GM12875 (cell line): ENCODE results near the gene TEDDM1.
A peak's percentile ranks its signal among the peaks of the same experiment; 100 is the strongest.

ENCODE experiments used
- H3K4me3 ChIP-seq: one replicate; pipeline ENCODE4 v1.5.1; 2011; ENCODE audit warnings: low read depth, low read length, control low read depth
- TF ChIP-seq, protein P1 (sequence below): IDR thresholded peaks from 2 replicates; pipeline ENCODE4 v1.5.1; 2011; ENCODE audit warnings: low read depth, mild to moderate bottlenecking, control low read depth, inconsistent platforms, low read length, moderate library complexity, borderline replicate concordance; ENCODE audit not compliant: insufficient read depth

The TEDDM1 gene

DNA sequence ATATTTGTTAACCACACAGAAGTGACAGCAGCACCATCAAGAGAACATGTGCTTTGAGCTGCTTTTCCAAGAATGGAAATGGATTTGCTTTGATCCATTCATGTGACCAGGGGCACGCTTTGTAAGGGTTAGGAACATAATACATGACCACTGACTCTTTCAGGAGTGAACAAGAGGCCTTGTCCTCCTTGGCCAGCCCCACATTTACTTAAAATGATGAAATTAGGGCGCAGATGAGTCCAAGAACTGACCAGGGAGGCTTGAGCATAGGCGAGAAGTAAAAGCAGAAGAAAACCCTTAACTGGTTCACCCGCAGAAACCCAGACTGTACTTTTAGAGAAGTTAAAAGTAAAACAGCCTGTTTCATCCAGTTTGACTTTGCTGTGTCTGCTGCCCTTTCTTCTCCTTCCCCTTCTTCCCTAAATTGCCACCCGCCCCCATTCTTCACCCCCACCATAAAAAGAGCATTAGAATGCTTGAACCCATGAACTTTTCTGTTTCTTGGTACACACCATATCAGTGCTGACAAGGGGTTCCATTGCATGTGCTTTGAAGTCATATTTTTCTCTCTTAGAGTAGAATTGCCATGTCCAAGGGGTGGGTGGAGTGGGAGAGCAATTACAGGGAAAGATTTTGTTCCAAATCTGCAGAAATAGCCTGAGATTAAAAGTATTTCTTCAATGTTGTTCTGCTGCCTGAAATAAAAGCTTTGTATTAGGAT, 6.3 kb downstream of the TEDDM1 start:
- TF ChIP-seq, protein P1, sequence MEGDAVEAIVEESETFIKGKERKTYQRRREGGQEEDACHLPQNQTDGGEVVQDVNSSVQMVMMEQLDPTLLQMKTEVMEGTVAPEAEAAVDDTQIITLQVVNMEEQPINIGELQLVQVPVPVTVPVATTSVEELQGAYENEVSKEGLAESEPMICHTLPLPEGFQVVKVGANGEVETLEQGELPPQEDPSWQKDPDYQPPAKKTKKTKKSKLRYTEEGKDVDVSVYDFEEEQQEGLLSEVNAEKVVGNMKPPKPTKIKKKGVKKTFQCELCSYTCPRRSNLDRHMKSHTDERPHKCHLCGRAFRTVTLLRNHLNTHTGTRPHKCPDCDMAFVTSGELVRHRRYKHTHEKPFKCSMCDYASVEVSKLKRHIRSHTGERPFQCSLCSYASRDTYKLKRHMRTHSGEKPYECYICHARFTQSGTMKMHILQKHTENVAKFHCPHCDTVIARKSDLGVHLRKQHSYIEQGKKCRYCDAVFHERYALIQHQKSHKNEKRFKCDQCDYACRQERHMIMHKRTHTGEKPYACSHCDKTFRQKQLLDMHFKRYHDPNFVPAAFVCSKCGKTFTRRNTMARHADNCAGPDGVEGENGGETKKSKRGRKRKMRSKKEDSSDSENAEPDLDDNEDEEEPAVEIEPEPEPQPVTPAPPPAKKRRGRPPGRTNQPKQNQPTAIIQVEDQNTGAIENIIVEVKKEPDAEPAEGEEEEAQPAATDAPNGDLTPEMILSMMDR, result no peak
- H3K4me3 ChIP-seq, result no peak overlapping the region

DNA sequence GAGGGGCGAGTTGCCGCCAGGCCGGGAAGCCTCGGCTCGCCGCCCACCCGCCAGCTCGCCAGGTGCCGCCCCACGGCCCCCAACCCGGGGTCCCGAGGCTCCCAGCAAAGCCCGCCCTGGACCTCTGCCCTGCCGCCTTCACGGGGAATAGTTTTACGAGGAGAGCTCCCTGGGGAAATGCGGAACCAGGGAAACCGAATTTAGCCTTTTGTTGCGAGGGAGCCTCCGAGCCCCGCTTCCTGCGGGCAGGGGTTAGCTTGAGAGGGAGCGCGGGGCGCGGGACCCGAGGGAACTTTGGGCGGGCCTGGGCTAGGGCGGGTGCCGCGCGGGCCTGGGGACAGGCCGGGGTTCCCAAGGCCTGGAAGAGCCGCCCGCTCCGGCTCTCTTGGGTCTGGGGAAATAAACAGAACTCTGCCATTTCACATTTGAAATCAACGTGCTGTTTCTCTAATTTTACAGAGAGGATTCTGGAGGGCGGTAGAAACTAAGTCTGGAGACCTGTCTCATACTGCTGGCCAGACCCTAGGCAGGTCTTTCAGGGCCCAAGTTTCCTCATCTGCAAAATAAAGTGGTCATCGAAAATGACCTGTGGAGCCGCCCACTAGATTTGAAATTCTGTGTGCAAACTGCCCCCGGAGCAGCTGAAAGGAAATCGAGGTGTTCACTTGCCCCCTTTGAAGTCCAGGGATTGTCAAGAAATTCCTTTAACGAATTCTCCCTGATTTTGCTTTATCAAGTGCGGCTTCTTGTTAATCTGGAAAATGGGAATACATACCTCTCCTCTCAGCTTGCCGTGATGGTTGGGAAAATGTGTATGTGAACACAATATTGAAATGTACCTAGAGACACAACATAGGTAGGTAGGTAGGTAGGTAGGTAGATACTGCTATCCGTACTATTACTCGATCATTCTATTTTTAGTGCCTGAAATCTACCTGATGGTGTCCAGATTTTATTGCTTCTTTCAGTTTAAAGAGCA, 8.1 kb downstream of the TEDDM1 start:
- H3K4me3 ChIP-seq, result peak overlapping the region; percentile 78
- TF ChIP-seq, protein P1, result no peak

DNA sequence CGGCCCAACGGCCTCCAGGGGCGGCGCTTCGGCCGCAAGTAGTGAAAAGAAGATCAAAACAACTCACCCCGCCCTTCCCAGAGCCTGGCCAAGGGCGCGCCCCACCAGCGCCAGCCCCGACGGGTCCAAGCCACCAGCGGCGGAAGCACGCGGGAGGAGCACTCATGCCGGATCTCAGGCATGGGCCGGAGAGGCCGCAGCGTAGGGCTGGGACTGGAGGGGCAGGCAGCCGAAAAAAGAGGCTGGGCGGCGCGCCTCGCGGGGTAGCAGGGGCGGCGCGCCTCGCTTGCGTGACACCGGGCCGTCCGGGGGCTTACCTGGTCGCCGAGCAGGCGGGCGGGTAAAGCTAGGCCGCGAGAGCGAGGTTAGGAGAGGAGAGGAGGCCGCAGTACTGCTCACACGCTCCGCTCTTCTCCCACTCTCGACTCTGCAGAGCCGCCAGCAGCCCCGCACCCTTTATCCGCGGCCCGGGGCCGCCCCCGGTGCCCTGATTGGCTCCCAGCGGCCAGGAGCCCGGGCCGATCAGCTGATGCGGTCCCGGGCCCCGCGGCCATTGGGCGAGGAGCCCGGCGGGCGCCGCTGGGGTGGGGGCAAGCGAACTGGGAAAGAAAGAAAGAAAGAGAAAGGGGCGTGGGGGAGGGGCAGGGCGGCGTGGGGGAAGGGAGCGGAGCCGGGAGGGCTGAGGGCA, 9.0 kb downstream of the TEDDM1 start, which contains the start of gene GLUL:
GLUL (minus strand) TSS at position 429 of the 688 bp plus-strand sequence. CDS start 3,053 bp downstream, outside the sequence.
- H3K4me3 ChIP-seq, result peak within 1 kb of the TSS; percentile 78
- TF ChIP-seq, protein P1, result 0 out of 2 replicates have a peak, but pooled peaks have one; percentile 28

DNA sequence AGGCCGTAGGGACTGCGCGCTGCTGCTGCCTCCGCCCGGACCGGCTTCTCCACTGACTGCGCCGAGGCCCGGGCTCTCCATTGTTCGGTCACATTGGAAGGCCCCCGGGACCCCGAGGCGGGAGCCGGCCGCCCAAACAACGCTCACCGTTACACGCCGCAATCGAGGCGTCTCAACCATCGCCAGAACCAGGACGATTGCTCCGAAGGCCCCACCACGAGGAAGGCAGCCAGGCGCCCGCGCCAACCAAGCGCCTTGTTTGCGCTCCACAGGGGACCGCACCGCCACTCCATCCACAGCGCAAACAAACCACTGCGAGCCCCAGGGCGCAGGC, 9.5 kb downstream of the TEDDM1 start:
- TF ChIP-seq, protein P1, result no peak
- H3K4me3 ChIP-seq, result peak overlapping the region; percentile 78

DNA sequence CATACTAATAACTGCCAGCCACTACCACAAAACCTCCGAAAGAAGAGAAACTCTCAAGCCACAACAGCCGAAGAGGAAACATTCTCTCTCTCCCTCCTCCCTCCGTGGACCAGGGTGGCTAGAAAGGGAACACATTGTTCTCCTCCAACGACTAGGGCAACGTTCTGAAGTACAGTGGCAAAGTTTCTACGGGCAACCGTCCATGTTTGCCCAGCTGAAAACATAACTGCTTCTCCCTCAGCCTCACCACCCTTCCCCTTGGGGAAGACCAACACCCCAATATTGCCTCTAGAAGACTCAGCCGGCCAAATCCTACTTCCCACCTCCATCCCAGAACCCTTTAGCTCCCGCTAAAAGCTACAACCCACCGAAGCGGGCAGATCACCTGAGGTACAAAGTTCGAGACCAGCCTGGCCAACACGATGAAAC, 10.8 kb downstream of the TEDDM1 start:
- H3K4me3 ChIP-seq, result peak overlapping the region; percentile 78
- TF ChIP-seq, protein P1, result no peak

DNA sequence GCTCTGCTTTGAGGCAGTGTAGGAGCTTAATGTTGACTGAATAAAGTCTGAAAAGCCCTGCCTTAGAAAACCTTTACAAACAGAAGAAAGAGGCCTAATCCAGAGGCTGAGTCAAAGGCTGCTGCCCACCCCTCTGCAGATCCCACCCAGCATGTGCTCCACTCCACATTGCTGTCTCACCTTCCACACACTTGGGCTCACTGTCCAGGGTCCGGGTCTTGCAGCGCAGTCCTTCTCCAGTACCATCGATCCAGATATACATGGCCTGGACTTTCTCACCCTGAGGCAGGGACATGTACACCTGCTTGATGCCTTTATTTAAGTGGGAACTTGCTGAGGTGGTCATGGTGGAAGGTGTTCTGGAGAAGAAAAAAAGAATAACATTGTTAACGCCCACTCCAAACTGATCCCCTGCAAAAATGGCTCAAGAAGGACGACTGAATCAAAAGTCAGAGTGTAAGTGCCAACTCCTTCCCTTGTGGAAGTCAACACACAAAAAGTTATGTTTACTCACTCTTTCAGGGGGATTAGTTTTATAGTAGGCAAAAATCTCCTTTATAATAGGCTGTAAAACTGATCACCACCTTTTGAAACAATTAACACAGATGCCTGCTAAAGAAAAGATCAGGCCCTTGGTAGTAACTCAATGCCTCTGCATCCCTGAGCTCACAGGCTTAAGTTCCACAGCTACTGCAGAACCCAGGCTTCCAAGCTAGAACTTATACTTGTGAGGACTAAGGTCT, 11.9 kb downstream of the TEDDM1 start:
- H3K4me3 ChIP-seq, result no peak overlapping the region
- TF ChIP-seq, protein P1, result no peak
